AG08396 (cell line): ENCODE measurements around the gene KIRREL3.

Experiments used
- DNase-seq: peaks from one replicate; pipeline ENCODE4 v3.0.0; 2012; ENCODE audit warnings: low spot score, mixed read lengths

The KIRREL3 gene

GRCh38 chr11:126710804-126711399, 289.7 kb downstream of the KIRREL3 start:
- DNase-seq: no peak

GRCh38 chr11:126707498-126707897, 293.1 kb downstream of the KIRREL3 start:
- no peak for DNase-seq

DNA sequence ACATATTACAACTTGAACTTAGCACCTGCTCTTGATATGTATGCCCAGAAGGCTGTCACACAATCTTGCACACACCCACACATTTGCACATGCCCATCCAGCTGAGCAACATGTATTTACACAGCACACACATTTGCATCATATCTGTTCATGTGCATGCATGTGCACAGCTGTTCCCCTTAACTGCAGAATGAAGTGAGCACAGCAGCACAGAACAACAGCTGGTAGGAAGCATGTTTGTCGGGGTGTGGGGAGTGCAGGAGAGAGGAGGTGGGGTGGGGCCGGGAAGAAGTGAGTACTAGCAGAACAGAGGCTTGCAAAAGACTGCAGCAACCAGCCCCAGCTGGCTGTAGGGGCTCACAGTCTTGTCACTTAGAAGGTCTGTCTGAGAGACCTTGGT, 296.5 kb downstream of the KIRREL3 start:
- no peak for DNase-seq

- no peak for DNase-seq
These were observed 296.9 kb downstream of the KIRREL3 start for GRCh38 chr11:126703662-126704061.

DNA sequence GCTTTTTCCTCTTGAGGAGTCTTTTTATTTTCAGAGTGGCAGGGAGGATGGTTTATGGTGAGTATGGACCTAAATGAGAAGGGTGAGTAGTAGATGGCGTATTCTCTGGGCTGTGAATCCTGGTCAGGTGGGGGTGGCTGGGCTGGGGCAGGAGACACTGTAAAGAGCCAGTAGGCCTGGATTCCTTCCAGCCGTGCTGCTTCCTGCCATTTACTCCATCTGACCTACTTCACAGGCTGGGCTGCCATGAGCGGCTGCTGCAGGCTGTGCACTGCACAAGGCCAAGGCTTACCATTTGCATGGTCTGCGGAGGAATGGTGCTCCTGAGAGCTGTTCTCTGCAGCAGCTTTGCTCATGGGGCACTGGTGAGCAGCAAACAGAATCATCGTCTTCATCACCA, 297.6 kb downstream of the KIRREL3 start:
- DNase-seq: no peak

DNA sequence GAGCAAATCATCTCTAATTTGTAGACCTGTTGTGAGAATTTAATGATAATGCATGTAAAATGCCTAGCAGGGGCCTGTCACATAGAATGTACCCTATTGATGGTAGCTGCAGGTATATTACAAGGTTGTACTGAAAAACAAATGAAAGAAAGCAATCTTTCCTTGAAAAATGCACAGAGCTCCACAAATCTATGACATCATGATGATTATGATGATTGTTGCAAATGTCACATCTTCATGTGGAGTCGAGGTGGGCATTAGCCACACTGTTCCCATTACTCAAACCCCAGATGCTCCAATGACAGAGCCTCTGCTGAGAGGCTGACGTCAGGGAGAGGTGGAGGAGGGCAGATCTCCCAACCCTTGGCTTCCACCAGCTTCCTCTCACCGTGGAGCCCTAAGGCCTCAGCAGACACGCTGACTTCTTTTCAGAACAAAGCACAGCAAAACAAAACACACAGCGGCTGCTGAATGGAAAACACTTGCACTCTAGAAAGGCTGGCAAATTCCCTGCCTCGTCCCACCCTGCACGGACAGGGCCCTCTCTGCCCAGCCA, 298.3 kb downstream of the KIRREL3 start:
- DNase-seq: no peak

DNA sequence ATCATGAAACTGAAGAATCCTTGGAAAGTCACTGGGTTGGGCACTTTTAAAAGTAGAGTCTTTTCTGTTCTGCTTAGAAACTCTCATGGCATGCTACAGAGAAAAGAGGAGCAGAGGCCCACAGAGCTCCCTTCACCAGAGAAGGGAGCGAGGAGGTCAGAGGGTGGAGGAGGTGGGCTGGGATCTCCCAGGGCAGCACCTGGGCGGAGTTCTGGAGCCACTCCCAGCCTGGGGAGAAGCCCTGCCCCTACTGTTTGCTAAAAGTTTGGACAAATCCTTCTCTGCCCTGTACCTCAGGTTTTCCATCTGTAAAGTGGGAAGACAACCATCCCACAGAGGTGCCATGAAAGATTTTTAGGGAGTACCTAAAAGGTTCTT, 299.1 kb downstream of the KIRREL3 start:
- DNase-seq: no peak

- no peak for DNase-seq
These were observed 299.6 kb downstream of the KIRREL3 start for GRCh38 chr11:126700768-126701519.

GRCh38 chr11:126698576-126698975, 302.0 kb downstream of the KIRREL3 start:
- DNase-seq: no peak

GRCh38 chr11:126697936-126698335, 302.6 kb downstream of the KIRREL3 start:
- no peak for DNase-seq

DNA sequence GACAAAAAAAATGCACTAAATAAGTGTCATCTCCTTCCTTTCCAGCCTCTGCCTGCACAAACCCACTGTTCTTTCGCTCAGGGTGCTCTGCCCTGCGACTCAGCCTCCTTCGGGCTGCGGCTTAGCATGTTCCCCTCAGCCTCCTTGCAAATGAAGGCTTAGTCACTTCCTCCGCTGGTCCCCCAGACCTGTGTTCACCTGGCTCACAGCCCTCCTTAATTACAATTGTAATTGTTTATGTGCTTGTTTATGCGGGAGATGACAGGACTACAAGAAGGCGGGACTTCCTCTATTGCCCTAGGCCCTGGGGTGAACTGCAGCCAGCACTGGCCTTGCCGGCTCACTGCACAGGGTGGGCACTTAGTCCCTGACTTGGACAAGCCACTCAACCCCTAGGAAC, 303.6 kb downstream of the KIRREL3 start:
- DNase-seq: no peak

DNA sequence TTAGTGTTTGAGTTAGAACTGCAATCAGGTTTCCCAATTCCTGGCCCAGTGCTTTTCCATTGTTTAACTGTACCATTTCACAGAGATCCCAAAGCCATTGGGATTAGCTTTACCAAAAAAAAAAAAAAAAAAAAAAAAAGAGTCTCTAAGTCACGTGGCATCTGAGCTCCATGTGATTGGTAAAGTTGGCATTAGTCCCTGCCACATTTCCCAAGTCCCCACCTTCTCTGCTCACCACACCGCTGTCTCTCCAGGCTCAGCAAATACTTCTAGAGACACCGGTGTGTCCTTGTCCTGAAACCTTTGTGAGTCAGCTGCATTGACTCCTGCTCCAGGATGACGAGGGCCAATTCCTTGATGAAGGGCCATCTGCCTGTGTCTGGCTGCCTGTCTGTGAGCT, 305.3 kb downstream of the KIRREL3 start:
- DNase-seq: peak; percentile 31

- no peak for DNase-seq
These were observed 306.4 kb downstream of the KIRREL3 start for GRCh38 chr11:126694065-126694625.

GRCh38 chr11:126687477-126687876, 313.1 kb downstream of the KIRREL3 start:
- DNase-seq: no peak

DNA sequence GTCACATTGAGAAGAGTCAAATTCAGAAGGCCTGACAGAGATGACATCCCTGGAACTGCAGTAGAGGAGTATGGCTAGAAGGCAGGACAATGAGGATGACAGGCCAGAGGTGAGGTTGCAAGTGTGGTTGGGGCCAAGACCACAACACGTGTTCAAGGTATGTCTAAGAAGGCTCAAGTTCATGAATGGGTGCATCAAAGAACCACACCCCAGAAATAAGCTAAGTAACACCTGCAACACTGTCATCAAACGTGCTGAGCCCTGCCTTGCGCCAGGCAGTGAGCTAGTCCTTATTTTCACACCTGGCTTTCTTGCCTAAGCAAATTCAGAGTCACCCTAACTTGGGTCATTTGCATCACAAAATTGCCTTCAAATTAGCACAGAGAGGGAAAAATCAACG, 313.6 kb downstream of the KIRREL3 start:
- no peak for DNase-seq

DNA sequence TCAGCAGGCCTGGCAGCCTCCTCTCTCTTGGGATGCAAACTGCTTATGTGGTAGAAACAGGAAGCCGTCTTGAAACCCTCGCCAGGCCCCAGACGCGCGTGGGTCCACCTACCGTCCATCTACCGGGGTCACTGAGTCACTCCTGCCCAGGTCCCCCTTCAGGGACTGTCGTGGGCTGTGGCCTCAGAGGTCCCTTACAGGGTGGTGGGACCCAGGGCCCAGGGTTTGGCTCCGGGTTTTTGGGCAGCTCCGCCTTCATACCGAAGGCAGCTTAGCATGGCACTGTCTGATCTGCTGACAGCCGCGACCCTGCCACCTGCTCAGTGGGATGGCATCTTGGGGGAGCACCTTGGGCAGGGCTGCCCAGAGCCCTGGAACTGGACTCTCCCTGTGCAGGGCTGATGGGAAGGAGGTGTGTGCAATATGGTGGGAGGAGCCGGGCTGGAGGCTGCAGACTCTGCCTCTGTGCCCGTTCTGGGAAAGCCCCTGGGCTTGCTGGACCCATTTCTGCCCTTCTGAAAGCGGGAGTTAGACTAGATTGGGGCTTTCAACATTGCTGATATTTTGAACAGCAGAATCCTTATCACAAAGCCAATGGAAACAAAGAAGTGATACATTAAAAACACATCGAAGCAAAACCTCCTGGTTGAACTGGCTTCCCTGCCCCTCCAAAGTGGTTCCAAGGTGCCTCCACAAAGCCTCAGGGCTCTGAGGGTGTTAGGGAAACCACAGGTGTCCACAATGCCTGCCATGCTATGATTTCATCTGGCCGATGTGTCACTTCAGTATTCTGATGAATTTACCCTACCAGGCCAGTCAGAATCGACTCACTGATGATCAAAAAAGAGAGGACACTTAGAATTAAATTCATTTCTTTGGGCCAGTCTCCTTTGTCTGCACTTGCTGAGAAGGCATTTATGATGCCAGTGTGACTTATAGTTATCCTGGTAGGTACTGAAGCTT, 316.5 kb downstream of the KIRREL3 start:
- no peak for DNase-seq

- no peak for DNase-seq
These were observed 318.0 kb downstream of the KIRREL3 start for GRCh38 chr11:126682590-126682989.

DNA sequence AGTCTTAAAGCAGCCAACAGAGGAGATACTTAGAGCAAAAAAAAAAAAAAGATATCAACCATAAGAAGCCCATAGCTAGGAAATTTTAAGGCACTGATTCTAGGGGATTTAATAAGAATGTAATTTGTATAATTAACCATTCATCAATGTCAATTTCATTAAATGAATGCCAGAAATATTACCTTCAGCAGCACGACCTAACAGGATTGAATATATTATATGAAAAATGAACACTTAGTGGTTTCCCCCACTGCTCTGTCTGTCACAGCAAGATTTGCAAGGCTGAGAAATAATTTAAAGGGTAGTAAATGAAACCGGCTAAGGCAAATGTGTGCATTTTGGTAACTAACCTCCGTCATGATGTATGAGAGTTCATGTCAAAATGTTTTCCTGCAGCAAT, 319.9 kb downstream of the KIRREL3 start:
- DNase-seq: no peak

DNA sequence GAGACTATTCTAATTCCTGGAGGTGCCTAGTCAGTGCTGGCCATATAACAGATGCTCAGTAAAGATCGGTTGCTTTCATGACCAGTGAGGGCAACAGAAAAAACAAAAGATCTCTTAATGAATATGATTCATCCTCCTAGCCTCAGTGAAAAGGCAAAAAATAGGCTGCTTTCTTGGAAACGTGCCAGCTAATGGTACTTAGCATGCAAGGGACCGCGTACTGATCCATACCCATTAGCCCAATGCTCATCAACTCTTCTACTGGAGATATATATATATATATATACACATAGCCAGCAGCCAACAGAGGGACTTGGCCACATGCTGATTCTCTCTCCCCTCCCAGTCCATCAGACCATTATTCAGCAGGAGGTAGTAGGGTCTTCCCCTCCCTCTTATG, 320.4 kb downstream of the KIRREL3 start:
- DNase-seq: no peak

DNA sequence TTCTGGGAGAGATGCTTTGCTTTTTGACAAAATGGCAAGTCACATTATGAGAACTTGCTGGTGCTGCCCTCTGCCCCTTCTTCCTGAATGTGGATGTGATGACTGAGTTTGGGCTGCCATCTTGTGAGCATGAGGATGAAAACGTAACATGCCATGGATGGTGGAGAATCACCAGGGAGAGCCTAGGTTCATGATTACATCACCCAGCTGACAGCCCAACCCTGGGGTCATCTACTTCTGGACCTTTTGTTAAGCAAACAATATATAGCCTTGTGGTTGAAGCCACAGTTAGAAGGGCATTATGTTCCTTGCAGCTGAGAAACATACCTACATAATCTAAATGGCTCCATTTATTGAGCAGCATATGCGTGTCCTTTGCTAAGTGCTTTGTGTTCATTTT, 321.5 kb downstream of the KIRREL3 start:
- no peak for DNase-seq

DNA sequence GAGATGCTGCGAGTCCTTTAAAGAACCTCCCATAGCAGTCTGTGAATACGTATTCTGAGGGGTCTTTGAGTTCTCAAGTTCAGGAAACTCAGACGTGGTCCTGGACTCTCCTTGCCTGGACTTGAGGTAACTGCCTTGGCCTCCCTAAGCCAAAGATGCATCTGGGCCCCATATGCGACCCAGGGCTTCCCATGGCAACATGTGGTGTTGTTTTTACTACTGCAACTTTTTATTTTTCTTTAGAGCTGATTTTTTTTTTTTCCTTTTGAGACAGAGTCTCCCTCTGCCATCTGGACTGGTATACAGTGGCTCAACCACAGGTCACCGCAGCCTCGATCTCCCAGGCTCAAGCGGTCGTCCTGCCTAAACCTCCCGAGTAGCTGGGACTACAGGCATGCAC, 324.0 kb downstream of the KIRREL3 start:
- no peak for DNase-seq

GRCh38 chr11:126673319-126673718, 327.3 kb downstream of the KIRREL3 start:
- DNase-seq: no peak
